IMR-90 (cell line): ENCODE measurements around the gene HLA-E. TPM values are rescaled to one million over a fixed set of nuclear protein-coding genes. Genes with fewer than 3 reads are reported as not detected.

ENCODE experiments used
- ATAC-seq: fragments of 200-7000 bp; cut with Tn5 transposase; 2 replicates; pipeline ENCODE4 v1.9.1; 2020; ENCODE audit warnings: low read depth, mild to moderate bottlenecking, moderate library complexity
- BruUV-seq: library from RNA; stranded (reverse); fragments of 400-500 nt; replicated peaks from 2 replicates; lab custom pipeline; 2021; lab: Mats Ljungman, UMichigan
- CTCF ChIA-PET: fragments of 300-600 bp; formaldehyde crosslinking; extraction: SDS; loops from one replicate; lab custom pipeline; 2021; ENCODE audit warnings: antibody characterized with exemption; lab: Yijun Ruan, JAX
- POLR2A ChIA-PET: fragments of 300-600 bp; sonication (Branson Sonifier 250); formaldehyde crosslinking; loops from one replicate; lab custom pipeline; 2022; ENCODE audit warnings: antibody characterized with exemption; ENCODE audit not compliant: unreplicated experiment; lab: Charles Lee
- DNase-seq: peaks from one replicate; pipeline ENCODE4 v3.0.0; 2013
- H2AFZ ChIP-seq: replicated peaks from 2 replicates; pipeline ENCODE3; 2013; ENCODE audit warnings: low read length, mild to moderate bottlenecking; ENCODE audit not compliant: poor library complexity
- H2AK5ac ChIP-seq: 2 replicates; pipeline ENCODE4 v1.6.1; 2013; ENCODE audit warnings: low read depth, low read length, inconsistent platforms
- H2AK9ac ChIP-seq: replicated peaks from 2 replicates; pipeline ENCODE3; 2013; ENCODE audit warnings: mild to moderate bottlenecking, low read depth, low read length, moderate library complexity; ENCODE audit not compliant: poor library complexity
- H2BK120ac ChIP-seq: 2 replicates; pipeline ENCODE4 v1.6.1; 2013; ENCODE audit warnings: low read depth, low read length, inconsistent platforms
- H2BK15ac ChIP-seq: 3 replicates; pipeline ENCODE4 v1.6.1; 2013; ENCODE audit warnings: low read depth, low read length, inconsistent platforms
- H2BK20ac ChIP-seq: 2 replicates; pipeline ENCODE4 v1.6.1; 2013; ENCODE audit warnings: low read depth, mild to moderate bottlenecking, inconsistent platforms, low read length, moderate library complexity
- H2BK5ac ChIP-seq: 2 replicates; pipeline ENCODE4 v1.6.1; 2013; ENCODE audit warnings: mild to moderate bottlenecking, low read depth, low read length, inconsistent platforms; ENCODE audit not compliant: poor library complexity, severe bottlenecking
- H3K14ac ChIP-seq: replicated peaks from 2 replicates; pipeline ENCODE4 v1.6.1; 2013; ENCODE audit warnings: low read depth, low read length, inconsistent platforms
- H3K18ac ChIP-seq: 2 replicates; pipeline ENCODE4 v1.6.1; 2013; ENCODE audit warnings: low read depth, low read length, control low read depth
- H3K23ac ChIP-seq: 2 replicates; pipeline ENCODE4 v1.6.1; 2013; ENCODE audit warnings: low read depth, low read length, inconsistent platforms
- H3K27ac ChIP-seq: 2 replicates; pipeline ENCODE4 v1.5.1; 2013; ENCODE audit warnings: mild to moderate bottlenecking, control low read depth, low read length; ENCODE audit not compliant: insufficient read depth
- H3K27me3 ChIP-seq: 2 replicates; pipeline ENCODE4 v1.6.1; 2013; ENCODE audit warnings: low read length; ENCODE audit not compliant: control insufficient read depth, insufficient read depth
- H3K36me3 ChIP-seq: 2 replicates; pipeline ENCODE4 v1.6.1; 2013; ENCODE audit warnings: low read length, mixed read lengths; ENCODE audit not compliant: control insufficient read depth, insufficient read depth
- H3K4ac ChIP-seq: 2 replicates; pipeline ENCODE4 v1.6.1; 2013; ENCODE audit warnings: low read depth, low read length, inconsistent platforms
- H3K4me1 ChIP-seq: 2 replicates; pipeline ENCODE4 v1.6.1; 2013; ENCODE audit warnings: low read length, mixed read lengths; ENCODE audit not compliant: control insufficient read depth, insufficient read depth
- H3K4me2 ChIP-seq: 2 replicates; pipeline ENCODE4 v1.6.1; 2013; ENCODE audit warnings: low read depth, mild to moderate bottlenecking, control low read depth, low read length, moderate library complexity
- H3K4me3 ChIP-seq: 2 replicates; pipeline ENCODE4 v1.5.1; 2013; ENCODE audit warnings: low read depth, mild to moderate bottlenecking, control low read depth, low read length, moderate library complexity; ENCODE audit not compliant: insufficient read depth
- H3K56ac ChIP-seq: 2 replicates; pipeline ENCODE4 v1.6.1; 2013; ENCODE audit warnings: low read length, inconsistent platforms; ENCODE audit not compliant: insufficient read depth; ENCODE audit errors: extremely low read depth
- H3K79me1 ChIP-seq, 2 experiments: 2 replicates each; pipeline ENCODE4 v1.6.1; 2013; ENCODE audit warnings: low read length in 2 of 2, inconsistent platforms in 1 of 2, low read depth in 1 of 2
- H3K9ac ChIP-seq: 2 replicates; pipeline ENCODE4 v1.6.1; 2013; ENCODE audit warnings: low read depth, low read length, control low read depth
- H3K9me1 ChIP-seq: 2 replicates; pipeline ENCODE4 v1.6.1; 2013; ENCODE audit warnings: low read length, inconsistent platforms; ENCODE audit not compliant: insufficient read depth
- H3K9me3 ChIP-seq: 2 replicates; pipeline ENCODE4 v1.6.1; 2013; ENCODE audit warnings: low read length; ENCODE audit not compliant: control insufficient read depth, insufficient read depth
- H4K20me1 ChIP-seq: 2 replicates; pipeline ENCODE4 v1.6.1; 2013; ENCODE audit warnings: low read length, inconsistent platforms; ENCODE audit not compliant: insufficient read depth
- H4K5ac ChIP-seq: 2 replicates; pipeline ENCODE4 v1.6.1; 2013; ENCODE audit warnings: mild to moderate bottlenecking, low read depth, low read length, control low read depth
- H4K8ac ChIP-seq, 2 experiments: 2 replicates each; pipeline ENCODE4 v1.6.1; 2013; ENCODE audit warnings: low read depth in 2 of 2, low read length in 2 of 2, control low read depth in 1 of 2, inconsistent platforms in 1 of 2
- H4K91ac ChIP-seq: 2 replicates; pipeline ENCODE4 v1.6.1; 2013; ENCODE audit warnings: low read depth, low read length, inconsistent platforms; ENCODE audit not compliant: insufficient read depth
- CEBPB ChIP-seq: IDR thresholded peaks from 2 replicates; pipeline ENCODE4 v1.6.1; 2012; ENCODE audit warnings: low read depth, low read length, improper control_type of control experiment
- MAZ ChIP-seq: IDR thresholded peaks from 2 replicates; pipeline ENCODE4 v1.6.1; 2012; ENCODE audit warnings: low read depth, mild to moderate bottlenecking, low read length, improper control_type of control experiment, moderate library complexity, borderline replicate concordance
- MXI1 ChIP-seq: IDR thresholded peaks from 2 replicates; pipeline ENCODE4 v1.6.1; 2012; ENCODE audit warnings: low read depth, mild to moderate bottlenecking, low read length, moderate library complexity, borderline replicate concordance
- NFE2L2 ChIP-seq: fragments of 150-350 bp; IDR thresholded peaks from 2 replicates; pipeline ENCODE4 v1.6.1; 2016; ENCODE audit warnings: low read depth, mild to moderate bottlenecking, low read length
- RCOR1 ChIP-seq: IDR thresholded peaks from 2 replicates; pipeline ENCODE4 v1.6.1; 2012; ENCODE audit warnings: mild to moderate bottlenecking, low read length, improper control_type of control experiment; ENCODE audit not compliant: insufficient replicate concordance
- SMC3 ChIP-seq: fragments of 150-350 bp; IDR thresholded peaks from 2 replicates; pipeline ENCODE4 v1.6.1; 2016; ENCODE audit warnings: low read depth, mild to moderate bottlenecking, antibody characterized with exemption, low read length, moderate library complexity
- WGBS, 2 experiments: methylation state at CpG; one replicate each; pipeline versions ENCODE4 v1.1.5 to v1.1.7; 2013; ENCODE audit warnings: missing lambda C conversion rate in 2 of 2; ENCODE audit not compliant: insufficient read length in 1 of 2; ENCODE audit errors: extremely low coverage in 2 of 2; 5-methylcytosine and 5-hydroxymethylcytosine counted together
- dilution Hi-C: fragments of 300-500 bp; cut with HindIII; formaldehyde crosslinking; loops from one replicate; pipeline ENCODE4 v1.14.3; 2018; ENCODE audit warnings: low sequenced_read_pairs; ENCODE audit not compliant: unreplicated experiment
- in situ Hi-C: fragments of 300-500 bp; cut with MboI; formaldehyde crosslinking; loops from 3 replicates; pipeline ENCODE4 v1.14.3; 2019; ENCODE audit warnings: low sequenced_read_pairs, inconsistent platforms, mixed read lengths
- intact Hi-C: fragments of 100-400 bp; cut with micrococcal nuclease; formaldehyde crosslinking; loops from 2 replicates; pipeline ENCODE4 v1.10.0; 2022
- polyA plus RNA-seq, 3 experiments: library from polyadenylated mRNA; depleted of rRNA; stranded (reverse); fragments of >200 nt; gene quantifications; 2 replicates each; pipeline ENCODE4 v1.2.3, GENCODE V29; 2012; ENCODE audit warnings: low replicate concordance in 1 of 3
- total RNA-seq: library from RNA; depleted of rRNA; stranded (reverse); fragments of >200 nt; gene quantifications from 2 replicates; pipeline ENCODE4 v1.2.3, GENCODE V29; 2012
- TF ChIP-seq, protein P1 (sequence below): conservative IDR thresholded peaks from 2 replicates; pipeline ENCODE4 v1.5.1; 2012; ENCODE audit warnings: mild to moderate bottlenecking, low read depth, low read length, improper control_type of control experiment
- TF ChIP-seq, protein P2 (sequence below): fragments of 150-350 bp; IDR thresholded peaks from 2 replicates; pipeline ENCODE4 v1.6.1; 2017; ENCODE audit warnings: mild to moderate bottlenecking, antibody characterized with exemption, low read length, low read depth

HLA-E gene
- total and polyA plus RNA-seq, 2 of the 4 experiments (the other 2 are of a cell fraction): 83.6 to 84.8 TPM

DNA sequence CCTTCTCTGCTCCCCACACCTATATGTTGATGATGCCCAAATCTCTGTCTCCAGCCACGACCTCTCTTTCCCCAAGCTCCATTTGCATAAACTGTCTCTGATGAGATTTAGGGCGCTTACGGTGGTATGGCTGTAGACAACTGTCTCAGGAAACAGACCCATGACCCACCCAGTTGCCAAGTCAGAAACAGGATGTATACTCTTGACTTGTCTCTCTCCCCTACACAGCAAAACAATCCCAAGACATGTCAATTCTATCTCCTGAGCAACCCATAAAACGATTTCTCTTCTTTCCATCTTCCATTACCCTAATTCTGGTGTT, 53.1 kb downstream of the HLA-E start:
- H4K20me1 ChIP-seq: no peaks in the 10 kb centered on the region
- H2BK120ac ChIP-seq: no peak overlapping the region
- no peak overlapping the region for H4K8ac ChIP-seq
- H3K4me3 ChIP-seq: no peak overlapping the region
- H3K27ac ChIP-seq: no peak overlapping the region
- H3K36me3 ChIP-seq: peaks cover 18% of the 10 kb centered on the region
- no peak overlapping the region for H3K4ac ChIP-seq
- no peaks in the 10 kb centered on the region for H3K4me1 ChIP-seq
- no TSS peak for BruUV-seq
- no peak overlapping the region for H2BK20ac ChIP-seq
- H3K4me2 ChIP-seq: no peak overlapping the region
- 36% methylated on average over 2 of the region's 4 CpGs; no CpG with 5 or more reads in 1 of the 2 experiments for WGBS, 2 experiments
- H2BK5ac ChIP-seq: no peak overlapping the region
- intact Hi-C loops (loop anchor here (5.0 kb wide), 1 partner anchor 545 kb away; no protein-coding TSS in a partner anchor), dilution Hi-C loops (no loop called here), in situ Hi-C loops (no loop called here)
- H4K5ac ChIP-seq: no peak overlapping the region
- H3K79me1 ChIP-seq: no peaks in the 10 kb centered on the region
- H2AK9ac ChIP-seq: peak overlapping the region; percentile 30
- ChIA-PET CTCF (interaction anchor here (0.5 to 1.8 kb wide), 3 partner anchors 29 to 60 kb away, joined by 3 to 33 read pairs (median 4); partner anchors contain the start of gene ABCF1), POLR2A (interaction anchor here (1.1 kb wide), 1 partner anchor 73 kb away, joined by 5 read pairs; no protein-coding TSS in a partner anchor)
- H2BK15ac ChIP-seq: no peak overlapping the region
- ATAC-seq (no peak), DNase-seq (no peak)
- H3K9me3 ChIP-seq: no peaks in the 10 kb centered on the region
- H3K14ac ChIP-seq: no peak overlapping the region
- H3K18ac ChIP-seq: no peak overlapping the region
- no peak overlapping the region for H3K23ac ChIP-seq
- H3K9ac ChIP-seq: no peak overlapping the region
- H2AFZ ChIP-seq: no peak overlapping the region
- H2AK5ac ChIP-seq: no peak overlapping the region
- H3K27me3 ChIP-seq: no peaks in the 10 kb centered on the region
- no peaks in the 10 kb centered on the region for H3K9me1 ChIP-seq
- H4K91ac ChIP-seq: no peak overlapping the region
- H3K56ac ChIP-seq: no peak overlapping the region
- TF ChIP-seq MXI1: no peak
- no peak for TF ChIP-seq CEBPB
- TF ChIP-seq RCOR1: no peak
- no peak for TF ChIP-seq NFE2L2
- no peak for TF ChIP-seq MAZ
- TF ChIP-seq, protein P1, sequence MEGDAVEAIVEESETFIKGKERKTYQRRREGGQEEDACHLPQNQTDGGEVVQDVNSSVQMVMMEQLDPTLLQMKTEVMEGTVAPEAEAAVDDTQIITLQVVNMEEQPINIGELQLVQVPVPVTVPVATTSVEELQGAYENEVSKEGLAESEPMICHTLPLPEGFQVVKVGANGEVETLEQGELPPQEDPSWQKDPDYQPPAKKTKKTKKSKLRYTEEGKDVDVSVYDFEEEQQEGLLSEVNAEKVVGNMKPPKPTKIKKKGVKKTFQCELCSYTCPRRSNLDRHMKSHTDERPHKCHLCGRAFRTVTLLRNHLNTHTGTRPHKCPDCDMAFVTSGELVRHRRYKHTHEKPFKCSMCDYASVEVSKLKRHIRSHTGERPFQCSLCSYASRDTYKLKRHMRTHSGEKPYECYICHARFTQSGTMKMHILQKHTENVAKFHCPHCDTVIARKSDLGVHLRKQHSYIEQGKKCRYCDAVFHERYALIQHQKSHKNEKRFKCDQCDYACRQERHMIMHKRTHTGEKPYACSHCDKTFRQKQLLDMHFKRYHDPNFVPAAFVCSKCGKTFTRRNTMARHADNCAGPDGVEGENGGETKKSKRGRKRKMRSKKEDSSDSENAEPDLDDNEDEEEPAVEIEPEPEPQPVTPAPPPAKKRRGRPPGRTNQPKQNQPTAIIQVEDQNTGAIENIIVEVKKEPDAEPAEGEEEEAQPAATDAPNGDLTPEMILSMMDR: no peak
- TF ChIP-seq, protein P2, sequence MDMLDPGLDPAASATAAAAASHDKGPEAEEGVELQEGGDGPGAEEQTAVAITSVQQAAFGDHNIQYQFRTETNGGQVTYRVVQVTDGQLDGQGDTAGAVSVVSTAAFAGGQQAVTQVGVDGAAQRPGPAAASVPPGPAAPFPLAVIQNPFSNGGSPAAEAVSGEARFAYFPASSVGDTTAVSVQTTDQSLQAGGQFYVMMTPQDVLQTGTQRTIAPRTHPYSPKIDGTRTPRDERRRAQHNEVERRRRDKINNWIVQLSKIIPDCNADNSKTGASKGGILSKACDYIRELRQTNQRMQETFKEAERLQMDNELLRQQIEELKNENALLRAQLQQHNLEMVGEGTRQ: no peak
- no peak for TF ChIP-seq SMC3
